CD4-positive, CD25-positive, alpha-beta regulatory T cell (primary cell): ENCODE measurements around the gene ZNF853. TPM values are rescaled to one million over a fixed set of nuclear protein-coding genes. Genes with fewer than 3 reads are reported as not detected.
A peak's percentile ranks its signal among the peaks of the same experiment; 100 is the strongest.
"Not testable (repeated sequence)": the region's sequence is repeated elsewhere in the genome, so short reads cannot be mapped to it uniquely, and the experiment has no call there.

Experiments
- ATAC-seq, 2 donors: fragments of 150-1000 bp; cut with Tn5 transposase; one replicate each; pipeline ENCODE4 v1.10.0; 2021; ENCODE audit warnings: low read depth in 2 of 2, moderate number of reproducible peaks in 2 of 2, moderate library complexity in 1 of 2
- DNase-seq, 3 donors: peaks; one replicate each; pipeline versions ENCODE4 v3.0.0 to v3.0.0-alpha.2; 2012 to 2022; ENCODE audit warnings: mixed read lengths in 1 of 3
- H3K27ac ChIP-seq: one replicate; pipeline ENCODE4 v1.7.0; 2013; ENCODE audit warnings: mild to moderate bottlenecking, low read length; ENCODE audit not compliant: insufficient read depth, poor library complexity, severe bottlenecking
- H3K27me3 ChIP-seq: one replicate; pipeline ENCODE4 v1.7.0; 2013; ENCODE audit warnings: low read length; ENCODE audit not compliant: control insufficient read depth, insufficient read depth
- H3K36me3 ChIP-seq: one replicate; pipeline ENCODE4 v1.7.0; 2013; ENCODE audit warnings: mild to moderate bottlenecking, low read length, moderate library complexity; ENCODE audit not compliant: control insufficient read depth, insufficient read depth
- H3K4me1 ChIP-seq: 2 replicates; pipeline ENCODE4 v1.7.0; 2013; ENCODE audit warnings: mild to moderate bottlenecking, low read length; ENCODE audit not compliant: insufficient read depth, control insufficient read depth, poor library complexity, severe bottlenecking
- H3K4me3 ChIP-seq: one replicate; pipeline ENCODE4 v1.7.0; 2013; ENCODE audit warnings: low read depth, mild to moderate bottlenecking, low read length, moderate library complexity
- H3K9me3 ChIP-seq, 2 experiments: 1 replicate in 1 of 2; 2 replicates in 1 of 2; pipeline ENCODE4 v1.7.0; 2013; ENCODE audit warnings: low read length in 2 of 2, mild to moderate bottlenecking in 1 of 2, moderate library complexity in 1 of 2; ENCODE audit not compliant: control insufficient read depth in 2 of 2
- H3K27ac Mint-ChIP-seq, 3 donors: one replicate each; pipeline ENCODE4 v1.8.0; 2020 to 2022; ENCODE audit warnings: mild to moderate bottlenecking in 3 of 3, mixed read lengths in 3 of 3, moderate library complexity in 2 of 3
- H3K27me3 Mint-ChIP-seq: one replicate; pipeline ENCODE4 v1.8.0; 2022; ENCODE audit warnings: mild to moderate bottlenecking, mixed read lengths
- H3K36me3 Mint-ChIP-seq: one replicate; pipeline ENCODE4 v1.8.0; 2020; ENCODE audit warnings: mixed read lengths
- H3K4me1 Mint-ChIP-seq, 4 donors: one replicate each; pipeline ENCODE4 v1.8.0; 2020 to 2022; ENCODE audit warnings: mixed read lengths in 4 of 4, mild to moderate bottlenecking in 1 of 4
- H3K4me3 Mint-ChIP-seq, 4 donors: one replicate each; pipeline ENCODE4 v1.8.0; 2020 to 2022; ENCODE audit warnings: mild to moderate bottlenecking in 4 of 4, mixed read lengths in 4 of 4, moderate library complexity in 3 of 4
- H3K9me3 Mint-ChIP-seq, 7 donors: one replicate each; pipeline ENCODE4 v1.8.0; 2020 to 2022; ENCODE audit warnings: mixed read lengths in 7 of 7, mild to moderate bottlenecking in 3 of 7, moderate library complexity in 2 of 7
- polyA plus RNA-seq, 4 donors: library from polyadenylated mRNA; unstranded; fragments of 300-500 nt; fragmentation: Illumina TruSeq; gene quantifications; one replicate each; pipeline ENCODE4 v1.2.3, GENCODE V29; 2021
- total RNA-seq: library from RNA; stranded (reverse); gene quantifications from one replicate; pipeline ENCODE4 v1.2.3, GENCODE V29; 2022

Gene ZNF853
- total RNA-seq (0.96 TPM), polyA plus RNA-seq (1 to 10 TPM in 1 of 4 donors, under 1 TPM in 3; 0.26 to 1.3 (median 0.71) TPM)

DNA sequence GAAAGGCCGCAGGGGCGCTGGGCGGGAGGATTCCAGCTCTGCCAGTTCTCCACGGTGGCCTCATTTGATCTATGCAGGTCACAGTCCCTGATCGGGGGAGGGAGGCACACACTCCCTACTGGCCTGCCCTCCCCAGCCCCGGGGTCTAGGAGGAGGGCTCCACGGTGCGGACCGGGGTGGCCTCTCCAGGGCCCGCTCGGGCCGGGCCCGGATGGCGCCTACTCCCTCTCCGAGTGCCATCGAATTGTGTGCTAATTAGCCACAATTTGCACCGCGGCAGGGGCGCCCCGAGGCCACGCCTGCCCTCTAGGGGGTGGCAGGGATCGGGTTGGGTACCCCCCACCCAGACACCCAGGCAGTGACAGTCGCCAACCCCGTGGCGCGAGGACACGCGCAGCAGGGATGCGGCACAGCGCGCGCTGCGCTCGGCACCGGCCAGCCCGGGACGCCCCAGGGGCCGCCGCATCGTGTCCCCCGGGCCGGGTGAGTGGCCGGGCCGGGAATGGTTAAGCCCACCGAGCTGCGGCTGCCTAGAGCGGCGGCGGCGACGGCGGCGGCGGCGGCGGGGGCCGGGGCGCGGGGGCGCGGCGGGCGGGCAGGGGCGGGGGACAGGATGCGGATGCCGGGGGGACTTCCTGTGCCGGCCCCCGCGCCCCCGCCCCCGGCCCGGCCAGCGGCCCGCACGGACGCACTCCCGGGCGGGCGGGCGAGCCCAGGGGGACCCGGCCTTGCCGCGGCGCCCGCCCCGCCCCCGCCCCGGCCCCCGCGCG is at the start of gene ZNF853:
Gene ZNF853, plus strand, starts transcription at position 658 of the 770 bp plus-strand sequence. CDS start 565 bp downstream, outside the sequence.
- Histone ChIP-seq H3K27ac (no peak within 1 kb of the TSS), H3K4me3 (no peak within 1 kb of the TSS)

DNA sequence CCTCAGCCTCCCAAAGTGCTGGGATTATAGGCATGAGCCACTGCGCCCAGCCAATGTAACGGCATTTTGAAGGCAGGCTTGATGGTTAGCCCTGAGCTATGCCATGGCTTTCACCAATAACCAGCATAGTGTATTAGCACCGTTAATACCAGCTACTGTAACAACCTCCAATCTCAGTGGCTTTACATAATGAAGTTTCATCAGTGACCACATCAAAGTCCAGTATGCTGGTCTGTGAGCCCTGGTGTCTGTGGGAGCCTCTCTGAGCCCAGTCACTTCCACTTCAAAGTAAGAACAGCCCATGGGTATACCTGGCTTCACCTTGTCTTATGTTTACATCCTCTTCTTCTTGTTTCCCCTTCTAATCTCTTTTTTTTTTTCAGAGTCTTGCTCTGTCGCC is 49.8 kb upstream of the ZNF853 start:
- Mint-ChIP-seq H3K9me3 (no peaks in the 10 kb centered on the region), H3K36me3 (no peaks in the 10 kb centered on the region), H3K27ac (no peak overlapping the region), H3K4me1 (no peaks in the 10 kb centered on the region), H3K27me3 (peaks cover 8% of the 10 kb centered on the region), H3K4me3 (no peak overlapping the region)
- no peaks in the 10 kb centered on the region for H3K9me3 ChIP-seq
- H3K27me3 ChIP-seq, result no peaks in the 10 kb centered on the region
- ATAC-seq, result no peak
- no peak overlapping the region for H3K27ac ChIP-seq
- H3K4me3 ChIP-seq, result no peak overlapping the region
- no peak for DNase-seq
- no peaks in the 10 kb centered on the region for H3K4me1 ChIP-seq
- H3K36me3 ChIP-seq, result no peaks in the 10 kb centered on the region

More for the DNA sequence above, at the start of gene ZNF853:
- peaks cover 12% of the 10 kb centered on the region for H3K4me1 ChIP-seq
- no peaks in the 10 kb centered on the region for H3K36me3 ChIP-seq
- H3K9me3 Mint-ChIP-seq, result peaks cover 0 to 3% (median 0%) of the 10 kb centered on the region in 7 donors
- ATAC-seq, result peak; percentile 18 to 46
- no peaks in the 10 kb centered on the region for H3K36me3 Mint-ChIP-seq
- no peaks in the 10 kb centered on the region for H3K9me3 ChIP-seq
- H3K4me3 Mint-ChIP-seq, result peak within 1 kb of the TSS; percentile 67 to 85 (median 80)
- H3K27me3 ChIP-seq, result peaks cover 3% of the 10 kb centered on the region
- H3K27ac Mint-ChIP-seq, result peak within 1 kb of the TSS; percentile 17 to 65 (median 53)
- DNase-seq, result peak in 1 of 3 donors; percentile 16
- H3K4me1 Mint-ChIP-seq, result peaks cover 8 to 22% (median 10%) of the 10 kb centered on the region in 4 donors
- peaks cover 40% of the 10 kb centered on the region for H3K27me3 Mint-ChIP-seq

DNA sequence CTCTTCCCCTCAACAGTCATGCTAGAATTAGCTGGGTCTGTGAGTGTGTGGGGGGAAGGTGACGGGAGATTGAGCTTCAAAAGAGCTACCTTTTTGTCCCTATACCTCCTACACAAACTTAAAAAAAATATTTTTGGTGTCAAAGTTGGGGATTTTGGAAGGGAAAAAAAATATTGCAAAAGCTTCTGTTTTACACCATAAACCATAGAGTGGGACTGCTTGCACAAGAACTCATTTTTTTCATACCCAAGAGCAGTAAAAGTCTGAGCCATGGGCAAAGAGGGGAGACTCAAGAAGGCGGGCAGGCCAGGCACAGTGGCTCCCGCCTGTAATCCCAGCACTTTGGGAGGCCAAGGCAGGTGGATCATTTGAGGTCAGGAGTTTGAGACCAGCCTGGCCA is 47.5 kb upstream of the ZNF853 start:
- no peaks in the 10 kb centered on the region for H3K4me1 Mint-ChIP-seq
- H3K4me3 Mint-ChIP-seq, result no peak overlapping the region
- no peak overlapping the region for H3K27ac Mint-ChIP-seq
- no peaks in the 10 kb centered on the region for H3K36me3 ChIP-seq
- DNase-seq (no peak), ATAC-seq (no peak)
- H3K9me3 Mint-ChIP-seq, result no peaks in the 10 kb centered on the region
- H3K4me3 ChIP-seq, result no peak overlapping the region
- no peaks in the 10 kb centered on the region for H3K27me3 ChIP-seq
- no peaks in the 10 kb centered on the region for H3K36me3 Mint-ChIP-seq
- peaks cover 8% of the 10 kb centered on the region for H3K27me3 Mint-ChIP-seq
- H3K27ac ChIP-seq, result no peak overlapping the region
- no peaks in the 10 kb centered on the region for H3K9me3 ChIP-seq
- H3K4me1 ChIP-seq, result no peaks in the 10 kb centered on the region

DNA sequence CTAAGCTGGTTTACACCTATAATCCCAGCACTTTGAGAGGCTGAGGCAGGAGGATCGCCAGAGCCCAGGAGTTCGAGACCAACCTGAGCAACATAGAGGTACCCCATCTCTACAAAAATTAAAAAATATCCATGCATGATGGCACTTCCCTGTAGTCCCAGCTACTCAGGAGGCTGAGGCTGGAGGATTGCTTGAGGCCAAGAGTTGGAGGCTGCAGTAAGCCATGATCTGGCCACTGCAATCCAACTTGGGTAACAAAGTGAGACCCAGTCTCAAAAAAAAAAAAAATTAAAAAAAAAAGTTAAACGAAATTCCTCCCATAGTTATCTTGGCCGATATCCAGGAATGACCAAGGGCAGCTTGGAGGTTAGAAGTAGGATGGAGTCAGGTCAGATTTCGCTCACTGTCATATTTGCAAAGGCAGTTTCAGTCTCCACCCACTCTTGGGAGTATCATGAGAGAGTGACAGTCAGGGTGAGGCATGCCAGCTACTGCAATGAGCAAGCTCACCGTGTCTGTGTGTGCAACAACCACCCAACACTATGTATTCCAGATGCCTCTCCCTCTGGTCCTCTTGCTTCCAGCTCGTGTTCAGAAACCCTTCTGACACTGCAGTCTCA is 44.1 kb upstream of the ZNF853 start:
- H3K27ac ChIP-seq, result no peak overlapping the region
- no peak overlapping the region for H3K4me3 ChIP-seq
- DNase-seq (no peak), ATAC-seq (no peak)
- Mint-ChIP-seq H3K9me3 (no peaks in the 10 kb centered on the region), H3K36me3 (no peaks in the 10 kb centered on the region), H3K4me1 (peaks cover 0 to 2% (median 0%) of the 10 kb centered on the region in 4 donors), H3K27me3 (peaks cover 8% of the 10 kb centered on the region), H3K4me3 (no peak overlapping the region), H3K27ac (no peak overlapping the region)
- no peaks in the 10 kb centered on the region for H3K27me3 ChIP-seq
- H3K36me3 ChIP-seq, result no peaks in the 10 kb centered on the region
- H3K9me3 ChIP-seq, result no peaks in the 10 kb centered on the region
- H3K4me1 ChIP-seq, result no peaks in the 10 kb centered on the region

DNA sequence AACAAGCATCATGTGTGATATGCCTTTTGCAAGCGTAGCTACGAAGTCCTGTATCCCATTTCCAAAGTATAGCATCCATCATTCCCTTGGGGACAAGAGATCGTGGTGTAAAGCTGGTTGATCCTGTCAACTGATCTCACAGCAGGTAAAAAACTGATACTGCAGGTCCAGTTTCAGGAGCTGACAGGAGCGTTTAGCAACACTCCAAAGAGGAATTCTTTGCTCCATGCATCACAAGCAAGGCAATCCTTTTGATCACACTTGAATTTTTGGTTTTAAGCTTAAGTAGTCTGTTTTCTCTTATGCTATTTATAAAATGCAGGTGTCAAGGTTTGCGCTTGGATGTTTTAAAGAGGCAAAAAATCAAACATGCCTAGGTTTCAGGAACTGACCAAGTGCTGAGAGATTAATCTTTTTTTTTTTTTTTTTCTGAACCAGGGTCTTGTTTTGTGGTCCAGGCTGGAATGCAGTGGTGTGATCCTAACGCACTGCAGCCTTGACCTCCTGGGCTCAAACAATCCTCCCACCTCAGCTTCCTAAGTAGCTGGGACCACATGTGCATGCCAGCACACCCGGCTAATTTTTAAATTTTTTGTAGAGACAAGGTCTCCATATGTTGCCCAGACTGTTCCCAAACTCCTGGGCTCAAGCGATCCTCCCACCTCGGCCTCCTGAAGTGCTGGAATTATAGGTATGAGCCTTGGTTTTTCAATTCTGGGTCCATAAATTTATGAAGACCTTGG is 40.0 kb upstream of the ZNF853 start:
- ATAC-seq (no peak), DNase-seq (no peak)
- H3K36me3 ChIP-seq, result peaks cover 2% of the 10 kb centered on the region
- H3K4me1 Mint-ChIP-seq, result peaks cover 0 to 21% (median 5%) of the 10 kb centered on the region in 4 donors
- no peak overlapping the region for H3K27ac ChIP-seq
- peaks cover 7% of the 10 kb centered on the region for H3K36me3 Mint-ChIP-seq
- no peaks in the 10 kb centered on the region for H3K9me3 ChIP-seq
- H3K4me3 ChIP-seq, result no peak overlapping the region
- H3K27ac Mint-ChIP-seq, result peak overlapping the region in 1 of 3 donors; percentile 82
- H3K4me3 Mint-ChIP-seq, result peak overlapping the region in 2 of 4 donors; percentile 44 to 91
- no peaks in the 10 kb centered on the region for H3K9me3 Mint-ChIP-seq
- peaks cover 4% of the 10 kb centered on the region for H3K27me3 Mint-ChIP-seq
- no peaks in the 10 kb centered on the region for H3K27me3 ChIP-seq
- H3K4me1 ChIP-seq, result peaks cover 8% of the 10 kb centered on the region

DNA sequence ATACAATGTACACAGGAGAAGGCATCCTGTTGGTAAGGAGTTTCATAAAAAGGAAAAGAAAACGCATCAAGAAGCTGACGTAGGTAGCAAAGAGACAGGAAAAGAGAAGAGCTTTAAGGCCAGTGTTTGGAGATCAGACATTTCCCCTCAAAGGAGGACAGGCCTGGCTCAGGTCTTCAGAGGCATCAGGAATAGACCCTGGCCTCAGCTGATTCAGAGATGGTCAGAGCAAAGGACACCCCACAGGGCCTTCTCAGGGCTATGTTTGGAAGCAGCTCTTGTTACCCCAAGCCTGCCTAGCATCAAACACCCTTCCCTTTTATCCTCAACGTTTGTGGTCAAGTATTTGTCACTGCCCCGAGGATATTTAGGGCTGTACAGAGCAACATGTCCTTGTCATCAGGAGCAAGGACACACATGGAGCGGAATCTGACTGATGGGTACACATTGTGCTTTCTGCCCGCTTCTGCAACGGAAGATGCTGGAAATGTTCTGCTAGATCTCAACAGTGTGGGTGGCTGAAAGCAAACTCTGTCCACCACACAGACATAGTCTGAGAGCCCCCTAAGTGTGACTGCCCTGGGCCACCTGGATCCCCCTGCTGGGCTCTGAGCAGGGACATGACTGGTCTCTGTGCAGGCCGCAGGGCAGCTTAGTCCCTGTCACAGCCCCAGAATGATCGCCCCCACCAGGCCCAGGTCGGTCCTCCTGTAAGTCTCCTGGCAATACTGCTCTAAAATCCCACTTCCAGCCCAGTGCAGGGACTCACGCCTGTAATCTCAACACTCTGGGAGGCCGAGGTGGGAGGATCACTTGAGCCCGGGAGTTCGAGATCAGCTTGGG is 39.2 kb upstream of the ZNF853 start:
- Mint-ChIP-seq H3K4me1 (peaks cover 4 to 21% (median 7%) of the 10 kb centered on the region in 4 donors), H3K4me3 (peak overlapping the region in 3 of 4 donors; percentile 54 to 91 (median 66)), H3K27me3 (peaks cover 4% of the 10 kb centered on the region), H3K36me3 (peaks cover 14% of the 10 kb centered on the region), H3K9me3 (no peaks in the 10 kb centered on the region), H3K27ac (peak overlapping the region in 2 of 3 donors; percentile 75 to 82)
- no peak for DNase-seq
- Histone ChIP-seq H3K27ac (peak overlapping the region; percentile 90), H3K4me3 (peak overlapping the region; percentile 32), H3K36me3 (peaks cover 9% of the 10 kb centered on the region), H3K27me3 (no peaks in the 10 kb centered on the region), H3K4me1 (peaks cover 8% of the 10 kb centered on the region), H3K9me3 (no peaks in the 10 kb centered on the region)
- no peak for ATAC-seq

DNA sequence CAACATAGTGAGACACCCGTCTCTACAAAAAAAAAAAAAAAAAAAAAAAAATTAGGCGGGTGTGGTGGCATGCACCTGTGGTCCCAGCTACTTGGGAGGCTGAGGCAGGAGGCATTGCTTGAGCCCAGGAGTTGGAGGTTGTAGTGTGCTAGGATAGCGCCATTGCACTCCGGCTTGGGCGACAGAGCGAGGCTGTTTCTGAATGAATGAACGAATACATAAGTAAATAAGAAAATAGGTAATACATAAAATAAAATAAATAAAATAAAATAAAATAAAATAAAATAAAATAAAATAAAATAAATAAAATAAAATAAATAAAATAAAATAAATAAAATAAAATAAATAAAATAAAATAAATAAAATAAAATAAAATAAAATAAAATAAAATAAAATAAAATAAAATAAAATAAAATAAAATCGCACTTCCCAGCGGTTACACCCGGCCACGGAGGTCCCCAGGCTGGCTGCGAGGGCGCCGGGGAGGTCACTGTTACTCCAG is 38.5 kb upstream of the ZNF853 start:
- H3K4me1 ChIP-seq, H3K27me3 Mint-ChIP-seq, H3K27me3 ChIP-seq, ATAC-seq, H3K9me3 Mint-ChIP-seq, H3K9me3 ChIP-seq: not testable (repeated sequence)
- H3K36me3 ChIP-seq, result peaks cover 15% of the 10 kb centered on the region
- Mint-ChIP-seq H3K4me3 (peak overlapping the region; percentile 90 to 96 (median 91)), H3K4me1 (peaks cover 7 to 25% (median 12%) of the 10 kb centered on the region in 4 donors), H3K36me3 (peaks cover 21% of the 10 kb centered on the region), H3K27ac (peak overlapping the region; percentile 56 to 94 (median 82))
- H3K27ac ChIP-seq, result peak overlapping the region; percentile 90
- H3K4me3 ChIP-seq, result peak overlapping the region; percentile 66
- DNase-seq, result peak in 2 of 3 donors; percentile 23 to 39
